Measurements from ENCODE around the gene IGSF9. TPM values are rescaled to one million over a fixed set of nuclear protein-coding genes. Genes with fewer than 3 reads are reported as not detected.

IGSF9 gene
- polyA plus RNA-seq, 1 donor from 2014 or later = 11.8 TPM

DNA sequence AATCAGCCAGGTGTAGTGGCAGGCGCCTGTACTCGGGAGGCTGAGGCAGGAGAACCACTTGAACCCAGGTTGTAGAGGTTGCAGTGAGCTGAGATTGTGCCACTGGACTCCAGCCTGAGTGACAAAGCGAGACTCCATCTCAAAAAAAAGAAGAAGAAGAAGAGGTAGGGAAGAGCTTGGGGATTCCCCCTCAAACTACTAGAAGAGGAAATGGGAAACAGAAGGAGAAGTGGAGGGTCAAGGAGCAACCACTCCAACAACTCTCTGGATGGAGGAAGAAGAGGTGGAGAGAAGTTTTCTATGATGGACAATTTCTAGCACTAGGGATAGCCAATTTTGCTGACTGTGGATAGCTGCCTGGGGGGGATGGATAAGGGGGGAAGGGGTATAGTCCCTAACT is 23.5 kb upstream of the IGSF9 start:
- Histone ChIP-seq H3K4me3 (ENCODE audit: low read length) (no peak overlapping the region), H3K9me3 (ENCODE audit: low read length) (no peaks in the 10 kb centered on the region), H2AFZ (ENCODE audit: low read depth, low read length) (no peak overlapping the region), H3K9me2 (ENCODE audit: insufficient read depth, low read length) (no peaks in the 10 kb centered on the region), H3K27me3 (ENCODE audit: insufficient read depth, low read depth, low read length) (no peaks in the 10 kb centered on the region), H3K36me3 (ENCODE audit: insufficient read depth, low read length) (no peaks in the 10 kb centered on the region), H3F3A (ENCODE audit: insufficient read depth, low read length, poor library complexity, severe bottlenecking) (no peaks in the 10 kb centered on the region), H3K9ac (ENCODE audit: low read length) (no peak overlapping the region), H3K27ac (ENCODE audit: low read length) (no peak overlapping the region), H3K4me2 (ENCODE audit: low read length) (no peak overlapping the region), H3K79me2 (replicated peaks; ENCODE audit: insufficient read depth, low read length) (no peaks in the 10 kb centered on the region), H4K20me1 (ENCODE audit: insufficient read depth) (no peaks in the 10 kb centered on the region)
- TF ChIP-seq, protein P1, sequence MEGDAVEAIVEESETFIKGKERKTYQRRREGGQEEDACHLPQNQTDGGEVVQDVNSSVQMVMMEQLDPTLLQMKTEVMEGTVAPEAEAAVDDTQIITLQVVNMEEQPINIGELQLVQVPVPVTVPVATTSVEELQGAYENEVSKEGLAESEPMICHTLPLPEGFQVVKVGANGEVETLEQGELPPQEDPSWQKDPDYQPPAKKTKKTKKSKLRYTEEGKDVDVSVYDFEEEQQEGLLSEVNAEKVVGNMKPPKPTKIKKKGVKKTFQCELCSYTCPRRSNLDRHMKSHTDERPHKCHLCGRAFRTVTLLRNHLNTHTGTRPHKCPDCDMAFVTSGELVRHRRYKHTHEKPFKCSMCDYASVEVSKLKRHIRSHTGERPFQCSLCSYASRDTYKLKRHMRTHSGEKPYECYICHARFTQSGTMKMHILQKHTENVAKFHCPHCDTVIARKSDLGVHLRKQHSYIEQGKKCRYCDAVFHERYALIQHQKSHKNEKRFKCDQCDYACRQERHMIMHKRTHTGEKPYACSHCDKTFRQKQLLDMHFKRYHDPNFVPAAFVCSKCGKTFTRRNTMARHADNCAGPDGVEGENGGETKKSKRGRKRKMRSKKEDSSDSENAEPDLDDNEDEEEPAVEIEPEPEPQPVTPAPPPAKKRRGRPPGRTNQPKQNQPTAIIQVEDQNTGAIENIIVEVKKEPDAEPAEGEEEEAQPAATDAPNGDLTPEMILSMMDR (IDR thresholded peaks at IDR 0.05; ENCODE audit: poor library complexity, severe bottlenecking) = no peak
- TF ChIP-seq REST (IDR thresholded peaks at IDR 0.05; ENCODE audit: borderline replicate concordance) = no peak
- no peak for TF ChIP-seq EP300 (conservative IDR thresholded peaks at IDR 0.05; ENCODE audit: poor library complexity, severe bottlenecking)
- TF ChIP-seq EZH2 (IDR thresholded peaks at IDR 0.05; ENCODE audit: borderline replicate concordance, insufficient read depth, low read length, poor library complexity, severe bottlenecking) = no peak
- TF ChIP-seq SMC3 (conservative IDR thresholded peaks at IDR 0.05; ENCODE audit: poor library complexity) = no peak
- no peak for TF ChIP-seq TAF1 (IDR thresholded peaks at IDR 0.05; ENCODE audit: low read depth)

- H3F3A ChIP-seq (ENCODE audit: insufficient read depth, low read length, poor library complexity, severe bottlenecking) = no peaks in the 10 kb centered on the region
- no peaks in the 10 kb centered on the region for H3K79me2 ChIP-seq (replicated peaks; ENCODE audit: insufficient read depth, low read length)
- no peaks in the 10 kb centered on the region for H3K27me3 ChIP-seq (ENCODE audit: insufficient read depth, low read depth, low read length)
- H3K9me2 ChIP-seq (ENCODE audit: insufficient read depth, low read length) = no peaks in the 10 kb centered on the region
- no peak overlapping the region for H3K9ac ChIP-seq (ENCODE audit: low read length)
- no peaks in the 10 kb centered on the region for H3K36me3 ChIP-seq (ENCODE audit: insufficient read depth, low read length)
- H4K20me1 ChIP-seq (ENCODE audit: insufficient read depth) = no peaks in the 10 kb centered on the region
- H3K4me2 ChIP-seq (ENCODE audit: low read length) = no peak overlapping the region
- H3K4me3 ChIP-seq (ENCODE audit: low read length) = no peak overlapping the region
- TF ChIP-seq REST (IDR thresholded peaks at IDR 0.05; ENCODE audit: borderline replicate concordance) = no peak
- TF ChIP-seq RAD21 (conservative IDR thresholded peaks at IDR 0.05) = no peak
- TF ChIP-seq POLR2AphosphoS5 (IDR thresholded peaks at IDR 0.05) = no peak
- no peak for TF ChIP-seq MXI1 (conservative IDR thresholded peaks at IDR 0.05; ENCODE audit: poor library complexity, severe bottlenecking)
- TF ChIP-seq, protein P1 (IDR thresholded peaks at IDR 0.05; ENCODE audit: poor library complexity, severe bottlenecking) = no peak
- TF ChIP-seq TAF1 (IDR thresholded peaks at IDR 0.05; ENCODE audit: low read depth) = no peak
- no peak for TF ChIP-seq EZH2 (IDR thresholded peaks at IDR 0.05; ENCODE audit: borderline replicate concordance, insufficient read depth, low read length, poor library complexity, severe bottlenecking)
- TF ChIP-seq EP300 (conservative IDR thresholded peaks at IDR 0.05; ENCODE audit: poor library complexity, severe bottlenecking) = no peak
- no peak for TF ChIP-seq SMC3 (conservative IDR thresholded peaks at IDR 0.05; ENCODE audit: poor library complexity)
- H3K9me3 ChIP-seq (ENCODE audit: low read length) = no peaks in the 10 kb centered on the region
- no peak overlapping the region for H3K27ac ChIP-seq (ENCODE audit: low read length)
- no peak overlapping the region for H2AFZ ChIP-seq (ENCODE audit: low read depth, low read length)
Observed at GRCh38 chr1:159965263-159965662, 19.9 kb upstream of the IGSF9 start.

Data from neural cell (in vitro differentiated cells).